ENCODE results near the gene TMEM132C. TPM values are rescaled to one million over a fixed set of nuclear protein-coding genes. Genes with fewer than 3 reads are reported as not detected.

The TMEM132C gene
- total and polyA plus RNA-seq, 2 donors (not counting 1 experiment from before 2014, with no cell fraction given): not detected

DNA sequence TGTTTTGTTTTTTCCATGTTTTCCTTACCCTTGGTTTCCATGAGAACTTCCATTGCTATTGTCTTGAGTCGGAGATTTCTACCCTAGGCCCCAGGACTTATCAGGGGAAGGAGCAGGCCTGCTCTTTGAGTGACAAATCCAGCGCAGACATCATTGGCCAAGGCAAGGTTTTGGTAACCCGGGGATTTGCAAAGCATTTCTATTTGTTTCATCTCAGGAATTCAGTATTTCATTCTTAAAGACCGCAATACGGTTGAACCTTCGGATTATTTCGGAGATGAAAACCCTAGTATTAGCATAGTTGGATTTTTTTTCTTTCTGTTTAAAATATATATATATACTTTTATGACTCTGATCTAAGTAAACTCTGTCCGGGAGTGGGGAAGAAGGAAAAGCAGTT lies 62.0 kb downstream of the TMEM132C start:
- 83% methylated on average over 3 of the region's 8 CpGs for WGBS (ENCODE audit: insufficient coverage)
- H3K79me2 ChIP-seq (ENCODE audit: control insufficient read depth, insufficient read depth, low read length): no peaks in the 10 kb centered on the region

More for the DNA sequence above, 62.0 kb downstream of the TMEM132C start:
- Mint-ChIP-seq H3K27ac (no peak overlapping the region), H3K4me1 (no peaks in the 10 kb centered on the region), H3K9me3 (ENCODE audit: insufficient read depth) (peaks cover 2% of the 10 kb centered on the region), H3K27me3 (no peaks in the 10 kb centered on the region), H3K4me3 (no peak overlapping the region)
- no peaks in the 10 kb centered on the region for H4K20me1 ChIP-seq (ENCODE audit: control insufficient read depth, insufficient read depth, low read length, poor library complexity, severe bottlenecking)
- no peak overlapping the region for H3K27ac ChIP-seq (ENCODE audit: low read length in 2 of 2)
- ChIA-PET CTCF (no interaction called here), POLR2A (no interaction called here)
- intact Hi-C loops (cut with micrococcal nuclease): no loop called here
- TF ChIP-seq EZH2 (IDR thresholded peaks at IDR 0.05; ENCODE audit: borderline replicate concordance, insufficient read depth, low read depth, low read length, poor library complexity, severe bottlenecking): no peak
- no peak for TF ChIP-seq CTCF (IDR thresholded peaks at IDR 0.05)
- no peaks in the 10 kb centered on the region for H3K4me1 ChIP-seq (ENCODE audit: control insufficient read depth in 2 of 2, insufficient read depth in 2 of 2, low read length in 2 of 2)
- no peak for DNase-seq
- H3K9ac ChIP-seq (ENCODE audit: low read length): no peak overlapping the region
- no peak overlapping the region for H3K4me2 ChIP-seq (replicated peaks; ENCODE audit: low read depth, low read length, poor library complexity, severe bottlenecking)
- no peak for ATAC-seq (ENCODE audit: low read depth)
- H2AFZ ChIP-seq (ENCODE audit: insufficient read depth, low read depth, low read length, poor library complexity, severe bottlenecking): no peak overlapping the region
- peaks cover 0 to 12% (median 0%) of the 10 kb centered on the region in 3 donors for H3K9me3 ChIP-seq (ENCODE audit: control extremely low read depth in 1 of 3, control insufficient read depth in 2 of 3, insufficient read depth in 1 of 3, low read length in 2 of 3)
- no peak overlapping the region for H3K4me3 ChIP-seq (ENCODE audit: control extremely low read depth in 1 of 5, extremely low read depth in 1 of 5, insufficient read depth in 1 of 5, low read depth in 2 of 5, low read length in 4 of 5)
- H3K27me3 ChIP-seq (replicated peaks in 1 of 4; ENCODE audit: control extremely low read depth in 1 of 4, control insufficient read depth in 3 of 4, insufficient read depth in 4 of 4, low read length in 3 of 4): no peaks in the 10 kb centered on the region
- H3K36me3 ChIP-seq (replicated peaks in 1 of 2; ENCODE audit: control extremely low read depth in 1 of 2, control insufficient read depth in 1 of 2, extremely low read depth in 1 of 2, insufficient read depth in 2 of 2, low read length in 1 of 2): no peaks in the 10 kb centered on the region

Measured in B cell (primary cell).